Spinal cord (tissue), 10 donors: Measurements from ENCODE around the gene COX10. TPM values are rescaled to one million over a fixed set of nuclear protein-coding genes. Genes with fewer than 3 reads are reported as not detected.
"Not testable (repeated sequence)": the region's sequence is repeated elsewhere in the genome, so short reads cannot be mapped to it uniquely, and the experiment has no call there.

Experiments used
- DNase-seq, 6 donors: peaks; one replicate each; pipeline versions ENCODE4 v3.0.0 to v3.0.0-alpha.2; 2013 to 2015; ENCODE audit warnings: low spot score in 6 of 6, low read depth in 4 of 6
- H3K27ac ChIP-seq: one replicate; pipeline ENCODE4 v1.5.1; 2013; ENCODE audit warnings: low read depth, low read length, control low read depth
- H3K27me3 ChIP-seq: one replicate; pipeline ENCODE4 v1.6.1; 2013; ENCODE audit warnings: low read length; ENCODE audit not compliant: control insufficient read depth, insufficient read depth
- H3K36me3 ChIP-seq: one replicate; pipeline ENCODE4 v1.6.1; 2013; ENCODE audit warnings: low read length; ENCODE audit not compliant: control insufficient read depth, insufficient read depth
- H3K4me1 ChIP-seq: one replicate; pipeline ENCODE4 v1.6.1; 2013; ENCODE audit warnings: low read length; ENCODE audit not compliant: control insufficient read depth, insufficient read depth
- H3K4me3 ChIP-seq: one replicate; pipeline ENCODE4 v1.5.1; 2013; ENCODE audit warnings: low read depth, low read length, control low read depth
- H3K9me3 ChIP-seq: one replicate; pipeline ENCODE4 v1.6.1; 2013; ENCODE audit warnings: low read length; ENCODE audit not compliant: control insufficient read depth, insufficient read depth
- WGBS: methylation state at CpG from one replicate; pipeline ENCODE4 v1.1.5; 2013; ENCODE audit warnings: missing lambda C conversion rate; ENCODE audit not compliant: insufficient coverage; 5-methylcytosine and 5-hydroxymethylcytosine counted together
- polyA plus RNA-seq, 2 donors: library from polyadenylated mRNA; unstranded; fragments of 120-200 nt; gene quantifications; one replicate each; pipeline ENCODE4 v1.2.1, GENCODE V29; 2013; ENCODE audit not compliant: insufficient read length in 2 of 2
- total RNA-seq, 2 donors: library from RNA; depleted of rRNA in 1 of 2; stranded (reverse); fragments of 120-200 nt in 1 of 2; fragments of >200 nt in 1 of 2; gene quantifications; one replicate each; pipeline versions ENCODE4 v1.2.3 to v1.2.4, GENCODE V29; 2013 to 2014
- donor health status: healthy.

Gene COX10
- total and polyA plus RNA-seq, 4 donors: 14.6 to 18.1 (median 15.2) TPM

- no peaks in the 10 kb centered on the region for H3K27me3 ChIP-seq
- H3K36me3 ChIP-seq: no peaks in the 10 kb centered on the region
- DNase-seq: no peak
- H3K27ac ChIP-seq: no peak overlapping the region
- no peaks in the 10 kb centered on the region for H3K4me1 ChIP-seq
- no CpG with 5 or more reads among the region's 3 CpGs for WGBS
- H3K4me3 ChIP-seq: no peak overlapping the region
- H3K9me3 ChIP-seq: no peaks in the 10 kb centered on the region
Observed at GRCh38 chr17:14158707-14159106, 89.4 kb downstream of the COX10 start.

- Histone ChIP-seq H3K4me3 (no peak overlapping the region), H3K9me3 (no peaks in the 10 kb centered on the region), H3K27me3 (no peaks in the 10 kb centered on the region), H3K4me1 (no peaks in the 10 kb centered on the region), H3K27ac (no peak overlapping the region), H3K36me3 (no peaks in the 10 kb centered on the region)
- 100% methylated on average over 1 of the region's 1 CpG for WGBS
- DNase-seq: no peak
Observed at GRCh38 chr17:14161419-14161818, 92.1 kb downstream of the COX10 start.

- Histone ChIP-seq H3K27ac (no peak overlapping the region), H3K27me3 (no peaks in the 10 kb centered on the region), H3K9me3 (peaks cover 3% of the 10 kb centered on the region), H3K4me3 (no peak overlapping the region), H3K36me3 (no peaks in the 10 kb centered on the region), H3K4me1 (no peaks in the 10 kb centered on the region)
- WGBS: no CpG with 5 or more reads among the region's 1 CpG
- DNase-seq: no peak
Observed at GRCh38 chr17:14165616-14166015, 96.3 kb downstream of the COX10 start.

- H3K36me3 ChIP-seq, H3K4me1 ChIP-seq, H3K27ac ChIP-seq, H3K4me3 ChIP-seq, DNase-seq, H3K9me3 ChIP-seq, H3K27me3 ChIP-seq: not testable (repeated sequence)
- 100% methylated on average over 1 of the region's 1 CpG for WGBS
Observed at GRCh38 chr17:14167831-14168230, 98.5 kb downstream of the COX10 start.

- DNase-seq: no peak
- H3K4me3 ChIP-seq: no peak overlapping the region
- H3K27ac ChIP-seq: no peak overlapping the region
- H3K27me3 ChIP-seq: no peaks in the 10 kb centered on the region
- WGBS: 100% methylated on average over 1 of the region's 3 CpGs
- peaks cover 3% of the 10 kb centered on the region for H3K9me3 ChIP-seq
- H3K4me1 ChIP-seq: no peaks in the 10 kb centered on the region
- no peaks in the 10 kb centered on the region for H3K36me3 ChIP-seq
Observed at GRCh38 chr17:14168582-14168981, 99.3 kb downstream of the COX10 start.

GRCh38 chr17:14169287-14169686 is 100.0 kb downstream of the COX10 start:
- DNase-seq: no peak
- no peak overlapping the region for H3K4me3 ChIP-seq
- H3K4me1 ChIP-seq: no peaks in the 10 kb centered on the region
- no peaks in the 10 kb centered on the region for H3K36me3 ChIP-seq
- no CpG with 5 or more reads among the region's 2 CpGs for WGBS
- no peaks in the 10 kb centered on the region for H3K27me3 ChIP-seq
- no peak overlapping the region for H3K27ac ChIP-seq
- H3K9me3 ChIP-seq: peaks cover 3% of the 10 kb centered on the region

- H3K9me3 ChIP-seq: peaks cover 3% of the 10 kb centered on the region
- H3K4me1 ChIP-seq: no peaks in the 10 kb centered on the region
- H3K36me3 ChIP-seq: no peaks in the 10 kb centered on the region
- H3K4me3 ChIP-seq: no peak overlapping the region
- H3K27me3 ChIP-seq: no peaks in the 10 kb centered on the region
- no CpG with 5 or more reads among the region's 1 CpG for WGBS
- no peak for DNase-seq
- no peak overlapping the region for H3K27ac ChIP-seq
Observed at GRCh38 chr17:14169901-14170300, 100.6 kb downstream of the COX10 start.

- 0% methylated on average over 2 of the region's 3 CpGs for WGBS
- H3K4me1 ChIP-seq, H3K4me3 ChIP-seq, H3K27me3 ChIP-seq, H3K27ac ChIP-seq, H3K9me3 ChIP-seq, H3K36me3 ChIP-seq: not testable (repeated sequence)
- peak in 5 of 6 donors; percentile 29 to 90 (median 53) for DNase-seq
Observed at GRCh38 chr17:14176989-14177388, 107.7 kb downstream of the COX10 start.

- WGBS: no CpG with 5 or more reads among the region's 4 CpGs
- not testable (repeated sequence) for H3K36me3 ChIP-seq, H3K4me3 ChIP-seq, H3K9me3 ChIP-seq, H3K27ac ChIP-seq, H3K27me3 ChIP-seq, DNase-seq, H3K4me1 ChIP-seq
Observed at GRCh38 chr17:14177801-14178200, 108.5 kb downstream of the COX10 start.

GRCh38 chr17:14179951-14180350 is 110.6 kb downstream of the COX10 start:
- not testable (repeated sequence) for H3K27ac ChIP-seq, H3K4me1 ChIP-seq, H3K4me3 ChIP-seq, H3K9me3 ChIP-seq, H3K36me3 ChIP-seq, H3K27me3 ChIP-seq, DNase-seq
- WGBS: no CpG with 5 or more reads among the region's 1 CpG
